Measurements from ENCODE around the gene SDHA.
"Not testable (repeated sequence)": the region's sequence is repeated elsewhere in the genome, so short reads cannot be mapped to it uniquely, and the experiment has no call there.

SDHA gene

GRCh38 chr5:222951-223715 is 5.0 kb downstream of the SDHA start:
- not testable (repeated sequence) for DNase-seq (ENCODE audit: low spot score)

- DNase-seq (ENCODE audit: low spot score) = no peak
These were observed 5.7 kb downstream of the SDHA start for GRCh38 chr5:223791-224190.

- no peak for DNase-seq (ENCODE audit: low spot score)
These were observed 7.2 kb downstream of the SDHA start for GRCh38 chr5:225334-225733.

- peak; percentile 69 for DNase-seq (ENCODE audit: low spot score)
These were observed 9.3 kb downstream of the SDHA start for GRCh38 chr5:227375-227774.

- DNase-seq (ENCODE audit: low spot score) = peak; percentile 74
These were observed 10.8 kb downstream of the SDHA start for GRCh38 chr5:228886-229285.

GRCh38 chr5:230711-231110 is 12.6 kb downstream of the SDHA start:
- no peak for DNase-seq (ENCODE audit: low spot score)

- peak; percentile 57 for DNase-seq (ENCODE audit: low spot score)
These were observed 13.5 kb downstream of the SDHA start for GRCh38 chr5:231661-232060.

GRCh38 chr5:233426-233825 is 15.3 kb downstream of the SDHA start:
- not testable (repeated sequence) for DNase-seq (ENCODE audit: low spot score)

- DNase-seq (ENCODE audit: low spot score) = no peak
These were observed 16.3 kb downstream of the SDHA start for GRCh38 chr5:234450-234849.

GRCh38 chr5:235527-235926 is 17.4 kb downstream of the SDHA start:
- not testable (repeated sequence) for DNase-seq (ENCODE audit: low spot score)

- DNase-seq (ENCODE audit: low spot score) = not testable (repeated sequence)
These were observed 19.8 kb downstream of the SDHA start for GRCh38 chr5:237931-238330.

GRCh38 chr5:240550-240949 is 22.4 kb downstream of the SDHA start:
- DNase-seq (ENCODE audit: low spot score) = not testable (repeated sequence)

GRCh38 chr5:241045-241669 is 23.0 kb downstream of the SDHA start:
- not testable (repeated sequence) for DNase-seq (ENCODE audit: low spot score)

- DNase-seq (ENCODE audit: low spot score) = not testable (repeated sequence)
These were observed 25.7 kb downstream of the SDHA start for GRCh38 chr5:243683-244367.

GRCh38 chr5:245717-246116 is 27.6 kb downstream of the SDHA start:
- not testable (repeated sequence) for DNase-seq (ENCODE audit: low spot score)

- DNase-seq (ENCODE audit: low spot score) = not testable (repeated sequence)
These were observed 32.3 kb downstream of the SDHA start for GRCh38 chr5:250396-250795.

- DNase-seq (ENCODE audit: low spot score) = not testable (repeated sequence)
These were observed 32.9 kb downstream of the SDHA start for GRCh38 chr5:251016-251415.

- DNase-seq (ENCODE audit: low spot score) = not testable (repeated sequence)
These were observed 33.4 kb downstream of the SDHA start for GRCh38 chr5:251538-251937.

GRCh38 chr5:251975-252374 is 33.9 kb downstream of the SDHA start:
- DNase-seq (ENCODE audit: low spot score) = not testable (repeated sequence)

GRCh38 chr5:252546-252945 is 34.4 kb downstream of the SDHA start:
- no peak for DNase-seq (ENCODE audit: low spot score)

GRCh38 chr5:254322-254721 is 36.2 kb downstream of the SDHA start:
- DNase-seq (ENCODE audit: low spot score) = not testable (repeated sequence)

- not testable (repeated sequence) for DNase-seq (ENCODE audit: low spot score)
These were observed 37.0 kb downstream of the SDHA start for GRCh38 chr5:255116-255515.

- not testable (repeated sequence) for DNase-seq (ENCODE audit: low spot score)
These were observed 38.2 kb downstream of the SDHA start for GRCh38 chr5:256347-256746.

Data from globus pallidus (tissue), 1 donor.